HG03097 (cell line): ENCODE measurements around the gene PCDHGA9.
"Not testable (repeated sequence)": the region's sequence is repeated elsewhere in the genome, so short reads cannot be mapped to it uniquely, and the experiment has no call there.

Source experiments
- ATAC-seq: cut with Tn5 transposase; IDR thresholded peaks from one replicate; pipeline ENCODE4 v1.9.1; 2021; ENCODE audit not compliant: unreplicated experiment, low FRiP score

PCDHGA9 gene

DNA sequence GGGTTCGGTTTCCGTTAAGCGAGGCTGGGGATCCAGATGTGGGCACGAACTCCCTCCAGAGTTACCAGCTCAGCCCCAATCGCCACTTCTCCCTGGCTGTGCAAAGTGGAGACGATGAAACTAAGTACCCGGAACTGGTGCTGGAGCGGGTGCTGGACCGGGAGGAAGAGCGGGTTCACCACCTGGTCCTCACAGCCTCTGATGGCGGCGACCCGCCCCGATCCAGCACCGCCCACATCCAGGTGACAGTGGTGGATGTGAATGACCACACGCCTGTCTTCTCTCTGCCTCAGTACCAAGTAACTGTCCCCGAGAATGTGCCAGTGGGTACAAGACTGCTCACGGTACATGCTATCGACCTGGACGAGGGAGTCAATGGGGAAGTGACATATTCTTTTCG is 19.2 kb upstream of the PCDHGA9 start:
- ATAC-seq = no peak

DNA sequence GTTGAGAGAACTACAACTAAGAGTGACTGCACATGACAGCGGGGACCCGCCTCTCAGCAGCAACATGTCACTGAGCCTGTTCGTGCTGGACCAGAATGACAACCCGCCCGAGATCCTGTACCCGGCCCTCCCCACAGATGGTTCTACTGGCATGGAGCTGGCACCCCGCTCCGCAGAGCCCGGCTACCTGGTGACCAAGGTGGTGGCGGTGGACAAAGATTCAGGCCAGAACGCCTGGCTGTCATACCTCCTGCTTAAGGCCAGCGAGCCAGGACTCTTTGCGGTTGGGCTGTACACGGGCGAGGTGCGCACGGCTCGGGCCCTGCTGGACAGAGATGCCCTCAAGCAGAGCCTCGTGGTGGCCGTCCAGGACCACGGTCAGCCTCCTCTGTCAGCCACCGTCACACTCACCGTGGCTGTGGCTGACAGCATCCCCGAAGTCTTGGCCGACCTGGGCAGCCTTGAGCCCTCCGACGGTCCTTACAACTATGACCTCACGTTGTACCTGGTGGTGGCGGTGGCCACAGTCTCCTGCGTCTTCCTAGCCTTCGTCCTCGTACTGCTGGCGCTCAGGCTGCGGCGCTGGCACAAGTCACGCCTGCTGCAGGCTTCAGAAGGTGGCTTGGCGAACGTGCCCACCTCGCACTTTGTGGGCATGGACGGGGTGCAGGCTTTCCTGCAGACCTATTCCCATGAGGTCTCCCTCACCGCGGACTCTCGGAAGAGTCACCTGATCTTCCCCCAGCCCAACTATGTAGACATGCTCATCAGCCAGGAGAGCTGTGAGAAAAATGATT is 17.9 kb upstream of the PCDHGA9 start:
- no peak for ATAC-seq

GRCh38 chr5:141387557-141388311 is 14.8 kb upstream of the PCDHGA9 start, which contains the start of gene PCDHGB4:
Gene PCDHGB4 (plus strand): TSS chr5:141387698. CDS start chr5:141387885, 187 bp downstream.
- not testable (repeated sequence) for ATAC-seq

DNA sequence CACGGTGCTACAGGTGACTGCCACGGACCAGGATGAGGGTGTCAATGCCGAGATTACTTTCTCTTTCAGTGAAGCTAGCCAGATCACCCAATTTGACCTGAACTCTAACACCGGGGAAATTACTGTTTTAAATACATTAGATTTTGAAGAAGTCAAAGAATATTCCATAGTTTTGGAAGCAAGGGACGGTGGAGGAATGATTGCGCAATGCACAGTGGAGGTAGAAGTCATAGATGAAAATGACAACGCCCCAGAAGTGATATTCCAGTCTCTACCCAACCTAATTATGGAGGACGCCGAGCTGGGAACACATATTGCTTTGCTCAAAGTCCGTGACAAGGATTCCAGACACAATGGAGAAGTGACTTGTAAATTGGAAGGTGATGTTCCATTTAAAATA is 13.9 kb upstream of the PCDHGA9 start:
- no peak for ATAC-seq

GRCh38 chr5:141389153-141390042 is 13.2 kb upstream of the PCDHGA9 start:
- ATAC-seq = no peak

GRCh38 chr5:141392429-141393198 is 10.0 kb upstream of the PCDHGA9 start, which contains the start of gene PCDHGA8:
Gene PCDHGA8 (plus strand): TSS chr5:141392633. CDS start chr5:141392814, 181 bp downstream.
- no peak for ATAC-seq

GRCh38 chr5:141393267-141393666 is 9.3 kb upstream of the PCDHGA9 start:
- no peak for ATAC-seq

- ATAC-seq = not testable (repeated sequence)
These were observed 8.0 kb upstream of the PCDHGA9 start for GRCh38 chr5:141394401-141395187.

DNA sequence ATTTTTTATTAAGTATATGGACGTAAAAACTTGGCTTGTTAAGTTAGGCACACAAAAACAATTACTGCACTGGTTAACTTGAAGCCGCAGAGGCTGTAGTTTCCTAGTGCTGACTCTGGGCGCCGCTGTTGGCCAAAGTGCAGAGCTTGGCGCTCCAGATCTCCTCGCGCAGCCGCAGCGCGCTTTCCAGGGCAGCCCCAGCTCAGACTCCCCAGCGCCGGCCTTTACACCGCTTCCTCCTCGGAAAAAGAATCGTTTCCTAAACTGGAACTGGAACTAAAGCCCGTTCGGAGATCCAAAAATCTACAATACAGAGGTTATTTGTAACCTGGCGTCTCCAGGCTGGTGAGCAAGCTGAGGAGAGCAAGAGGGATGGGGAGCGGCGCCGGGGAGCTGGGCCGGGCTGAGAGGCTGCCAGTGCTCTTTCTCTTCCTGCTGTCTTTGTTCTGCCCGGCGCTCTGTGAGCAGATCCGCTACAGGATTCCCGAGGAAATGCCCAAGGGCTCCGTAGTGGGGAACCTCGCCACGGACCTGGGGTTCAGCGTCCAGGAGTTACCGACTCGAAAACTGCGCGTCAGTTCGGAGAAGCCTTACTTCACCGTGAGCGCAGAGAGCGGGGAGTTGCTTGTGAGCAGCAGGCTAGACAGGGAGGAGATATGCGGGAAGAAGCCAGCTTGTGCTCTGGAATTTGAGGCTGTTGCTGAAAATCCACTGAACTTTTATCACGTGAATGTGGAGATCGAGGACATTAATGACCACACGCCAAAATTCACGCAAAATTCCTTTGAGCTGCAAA is 4.6 kb upstream of the PCDHGA9 start, which contains the start of gene PCDHGB5:
TSS of gene PCDHGB5 (plus strand) at position 192 of the 796 bp plus-strand sequence. CDS start at position 373, 181 bp downstream.
- not testable (repeated sequence) for ATAC-seq

DNA sequence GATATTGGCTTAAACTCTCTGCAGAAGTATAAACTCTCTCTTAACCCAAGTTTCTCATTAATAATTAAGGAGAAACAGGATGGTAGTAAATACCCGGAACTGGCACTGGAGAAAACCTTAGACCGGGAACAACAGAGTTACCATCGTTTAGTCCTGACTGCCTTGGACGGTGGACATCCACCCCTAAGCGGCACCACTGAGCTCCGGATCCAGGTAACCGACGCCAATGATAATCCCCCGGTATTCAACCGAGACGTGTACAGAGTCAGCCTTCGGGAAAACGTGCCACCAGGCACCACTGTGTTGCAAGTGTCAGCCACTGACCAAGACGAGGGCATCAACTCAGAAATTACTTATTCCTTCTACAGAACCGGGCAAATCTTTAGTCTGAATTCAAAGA is 4.0 kb upstream of the PCDHGA9 start:
- ATAC-seq = no peak

DNA sequence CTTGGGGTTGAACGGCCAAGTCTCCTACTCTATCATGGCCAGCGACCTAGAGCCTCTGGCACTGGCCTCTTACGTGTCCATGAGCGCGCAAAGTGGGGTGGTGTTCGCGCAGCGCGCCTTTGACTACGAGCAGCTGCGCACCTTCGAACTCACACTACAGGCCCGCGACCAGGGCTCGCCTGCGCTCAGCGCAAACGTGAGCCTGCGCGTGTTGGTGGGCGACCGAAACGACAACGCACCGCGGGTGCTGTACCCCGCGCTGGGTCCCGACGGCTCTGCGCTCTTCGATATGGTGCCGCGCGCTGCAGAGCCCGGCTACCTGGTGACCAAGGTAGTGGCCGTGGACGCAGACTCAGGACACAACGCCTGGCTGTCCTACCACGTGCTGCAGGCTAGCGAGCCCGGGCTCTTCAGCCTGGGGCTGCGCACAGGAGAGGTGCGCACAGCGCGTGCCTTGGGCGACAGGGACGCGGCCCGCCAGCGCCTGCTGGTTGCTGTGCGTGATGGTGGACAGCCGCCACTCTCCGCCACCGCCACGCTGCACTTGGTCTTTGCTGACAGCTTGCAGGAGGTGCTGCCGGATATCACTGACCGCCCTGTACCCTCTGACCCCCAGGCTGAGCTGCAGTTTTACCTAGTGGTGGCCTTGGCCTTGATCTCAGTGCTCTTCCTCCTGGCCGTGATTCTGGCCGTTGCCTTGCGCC is 2.9 kb upstream of the PCDHGA9 start:
- no peak for ATAC-seq

DNA sequence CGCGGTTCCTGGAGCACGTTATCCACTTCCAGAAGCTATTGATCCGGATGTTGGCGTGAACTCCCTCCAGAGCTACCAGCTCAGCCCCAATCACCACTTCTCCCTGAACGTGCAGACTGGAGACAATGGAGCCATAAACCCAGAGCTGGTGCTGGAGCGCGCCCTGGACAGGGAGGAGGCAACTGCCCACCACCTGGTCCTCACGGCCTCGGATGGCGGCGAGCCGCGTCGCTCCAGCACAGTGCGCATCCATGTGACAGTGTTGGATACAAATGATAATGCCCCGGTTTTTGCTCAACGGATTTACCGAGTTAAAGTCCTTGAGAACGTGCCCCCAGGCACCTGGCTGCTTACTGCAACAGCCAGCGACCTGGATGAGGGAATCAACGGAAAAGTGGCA is 809 bp downstream of the PCDHGA9 start:
- no peak for ATAC-seq

DNA sequence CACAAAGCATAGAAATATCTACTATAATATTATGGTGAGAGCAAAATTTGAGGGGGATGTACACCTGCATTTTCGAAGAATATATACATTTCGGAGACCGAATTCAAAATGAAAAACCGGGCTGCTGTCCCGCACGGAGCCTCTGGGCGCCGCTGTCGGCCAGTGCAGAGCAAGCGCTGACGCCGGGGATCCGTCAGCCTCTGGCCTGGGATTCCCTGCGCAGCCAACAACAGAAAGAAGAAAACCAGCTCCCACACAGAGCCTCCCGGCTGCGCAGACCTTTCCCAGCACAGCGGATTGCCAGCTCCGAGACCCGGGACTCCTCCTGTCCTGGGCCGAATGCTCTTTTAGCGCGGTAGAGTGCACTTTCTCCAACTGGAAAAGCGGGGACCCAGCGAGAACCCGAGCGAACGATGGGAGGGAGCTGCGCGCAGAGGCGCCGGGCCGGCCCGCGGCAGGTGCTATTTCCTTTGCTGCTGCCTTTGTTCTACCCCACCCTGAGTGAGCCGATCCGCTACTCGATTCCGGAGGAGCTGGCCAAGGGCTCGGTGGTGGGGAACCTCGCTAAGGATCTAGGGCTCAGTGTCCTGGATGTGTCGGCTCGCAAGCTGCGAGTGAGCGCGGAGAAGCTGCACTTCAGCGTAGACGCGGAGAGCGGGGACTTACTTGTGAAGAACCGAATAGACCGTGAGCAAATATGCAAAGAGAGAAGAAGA is 5.4 kb downstream of the PCDHGA9 start, which contains the start of gene PCDHGB6:
TSS of gene PCDHGB6 (plus strand) at position 232 of the 716 bp plus-strand sequence. CDS start at position 414, 182 bp downstream.
- ATAC-seq = not testable (repeated sequence)

DNA sequence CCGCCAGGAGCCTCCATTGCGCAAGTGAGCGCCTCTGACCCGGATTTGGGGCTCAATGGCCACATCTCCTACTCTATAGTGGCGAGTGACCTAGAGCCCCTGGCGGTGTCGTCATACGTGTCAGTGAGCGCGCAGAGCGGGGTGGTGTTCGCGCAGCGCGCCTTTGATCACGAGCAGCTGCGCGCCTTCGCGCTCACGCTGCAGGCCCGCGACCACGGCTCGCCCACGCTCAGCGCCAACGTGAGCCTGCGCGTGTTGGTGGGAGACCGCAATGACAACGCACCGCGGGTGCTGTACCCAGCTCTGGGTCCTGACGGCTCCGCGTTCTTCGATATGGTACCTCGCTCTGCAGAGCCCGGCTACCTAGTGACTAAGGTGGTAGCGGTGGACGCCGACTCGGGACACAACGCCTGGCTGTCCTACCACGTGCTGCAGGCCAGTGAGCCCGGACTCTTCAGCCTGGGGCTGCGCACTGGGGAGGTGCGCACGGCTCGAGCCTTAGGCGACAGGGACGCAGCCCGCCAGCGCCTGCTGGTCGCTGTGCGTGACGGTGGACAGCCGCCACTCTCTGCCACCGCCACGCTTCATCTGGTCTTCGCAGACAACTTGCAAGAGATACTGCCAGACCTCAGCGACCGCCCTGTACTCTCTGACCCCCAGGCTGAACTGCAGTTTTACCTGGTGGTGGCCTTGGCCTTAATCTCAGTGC is 7.2 kb downstream of the PCDHGA9 start:
- ATAC-seq = no peak

DNA sequence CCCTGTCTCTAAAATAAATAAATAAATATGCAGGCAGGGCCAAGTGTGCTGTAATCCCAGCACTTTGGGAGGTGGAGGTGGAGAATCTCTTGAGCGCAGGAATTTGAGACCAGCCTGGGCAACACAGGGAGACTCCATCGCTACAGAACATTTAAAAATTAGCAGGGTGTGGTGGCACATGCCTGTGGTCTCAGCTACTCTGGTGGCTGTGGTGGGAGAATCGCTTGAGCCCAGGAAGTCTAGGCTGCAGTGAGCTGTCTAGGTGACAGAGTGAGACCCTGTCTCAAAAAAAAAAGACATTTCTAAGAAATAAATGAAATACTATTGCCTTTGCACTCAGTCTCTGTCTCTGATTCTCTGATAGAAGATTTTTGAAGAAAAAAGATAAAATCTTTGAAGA is 9.0 kb downstream of the PCDHGA9 start:
- no peak for ATAC-seq

DNA sequence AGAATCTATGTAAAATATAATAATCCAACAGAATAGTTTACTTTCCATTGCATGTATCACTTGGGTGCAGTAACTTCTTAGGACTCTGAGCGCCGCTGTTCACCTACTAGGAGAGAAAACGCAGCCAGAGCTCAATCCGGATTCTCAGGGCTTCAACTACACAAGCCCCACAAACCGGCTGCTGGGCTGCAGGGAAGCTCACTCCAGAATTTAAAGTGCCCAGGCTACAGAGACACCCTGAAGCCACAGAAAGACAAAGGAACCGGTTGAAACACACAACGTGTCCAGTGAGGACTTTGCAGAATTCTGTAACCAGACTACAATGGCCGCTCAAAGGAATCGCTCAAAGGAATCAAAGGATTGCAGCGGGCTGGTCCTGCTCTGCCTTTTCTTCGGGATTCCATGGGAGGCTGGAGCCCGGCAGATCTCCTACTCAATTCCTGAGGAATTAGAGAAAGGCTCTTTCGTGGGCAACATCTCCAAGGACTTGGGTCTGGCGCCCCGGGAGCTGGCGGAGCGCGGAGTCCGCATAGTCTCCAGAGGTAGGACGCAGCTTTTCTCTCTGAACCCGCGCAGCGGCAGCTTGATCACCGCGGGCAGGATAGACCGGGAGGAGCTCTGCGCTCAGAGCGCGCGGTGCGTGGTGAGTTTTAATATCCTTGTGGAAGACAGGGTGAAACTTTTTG is 10.4 kb downstream of the PCDHGA9 start, which contains the start of gene PCDHGA10:
TSS of gene PCDHGA10 (plus strand) at position 134 of the 686 bp plus-strand sequence. CDS start at position 323, 189 bp downstream.
- no peak for ATAC-seq
